ENCODE results near the gene SOX6.
"Not testable (repeated sequence)": the region's sequence is repeated elsewhere in the genome, so short reads cannot be mapped to it uniquely, and the experiment has no call there.

SOX6 gene

DNA sequence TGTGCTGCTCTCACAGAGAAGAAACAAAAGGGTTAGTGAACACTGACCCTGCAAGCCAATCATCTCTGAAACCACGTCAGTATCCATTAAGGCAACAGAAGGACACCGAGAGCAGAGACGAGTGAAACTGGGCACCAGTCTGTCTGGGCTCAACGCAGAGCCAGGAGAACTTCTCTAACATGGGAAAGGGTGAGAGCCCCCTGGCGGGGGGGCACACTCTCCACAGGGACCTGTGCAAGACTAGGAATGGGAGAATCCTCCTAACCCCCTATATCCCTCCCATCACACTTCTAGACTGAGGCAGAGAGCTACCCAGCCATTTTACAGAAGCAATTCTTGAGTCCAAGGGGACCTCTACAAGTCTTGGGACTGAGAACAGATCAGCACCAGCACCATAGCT is 285.8 kb downstream of the SOX6 start:
- H3K27me3 ChIP-seq = no peaks in the 10 kb centered on the region
- DNase-seq = no peak
- intact Hi-C loops (cut with DNase I; ENCODE audit: low total_unique reads) = no loop called here
- peaks cover 0 to 13% (median 0%) of the 10 kb centered on the region in 4 donors for H3K4me1 ChIP-seq
- TF ChIP-seq, protein P1, sequence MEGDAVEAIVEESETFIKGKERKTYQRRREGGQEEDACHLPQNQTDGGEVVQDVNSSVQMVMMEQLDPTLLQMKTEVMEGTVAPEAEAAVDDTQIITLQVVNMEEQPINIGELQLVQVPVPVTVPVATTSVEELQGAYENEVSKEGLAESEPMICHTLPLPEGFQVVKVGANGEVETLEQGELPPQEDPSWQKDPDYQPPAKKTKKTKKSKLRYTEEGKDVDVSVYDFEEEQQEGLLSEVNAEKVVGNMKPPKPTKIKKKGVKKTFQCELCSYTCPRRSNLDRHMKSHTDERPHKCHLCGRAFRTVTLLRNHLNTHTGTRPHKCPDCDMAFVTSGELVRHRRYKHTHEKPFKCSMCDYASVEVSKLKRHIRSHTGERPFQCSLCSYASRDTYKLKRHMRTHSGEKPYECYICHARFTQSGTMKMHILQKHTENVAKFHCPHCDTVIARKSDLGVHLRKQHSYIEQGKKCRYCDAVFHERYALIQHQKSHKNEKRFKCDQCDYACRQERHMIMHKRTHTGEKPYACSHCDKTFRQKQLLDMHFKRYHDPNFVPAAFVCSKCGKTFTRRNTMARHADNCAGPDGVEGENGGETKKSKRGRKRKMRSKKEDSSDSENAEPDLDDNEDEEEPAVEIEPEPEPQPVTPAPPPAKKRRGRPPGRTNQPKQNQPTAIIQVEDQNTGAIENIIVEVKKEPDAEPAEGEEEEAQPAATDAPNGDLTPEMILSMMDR (IDR thresholded peaks at IDR 0.05) = no peak
- no peaks in the 10 kb centered on the region for H3K36me3 ChIP-seq
- no peak overlapping the region for H3K27ac ChIP-seq
- H3K4me3 ChIP-seq = no peak overlapping the region
- H3K9me3 ChIP-seq = peaks cover 0 to 4% (median 0%) of the 10 kb centered on the region in 3 donors

DNA sequence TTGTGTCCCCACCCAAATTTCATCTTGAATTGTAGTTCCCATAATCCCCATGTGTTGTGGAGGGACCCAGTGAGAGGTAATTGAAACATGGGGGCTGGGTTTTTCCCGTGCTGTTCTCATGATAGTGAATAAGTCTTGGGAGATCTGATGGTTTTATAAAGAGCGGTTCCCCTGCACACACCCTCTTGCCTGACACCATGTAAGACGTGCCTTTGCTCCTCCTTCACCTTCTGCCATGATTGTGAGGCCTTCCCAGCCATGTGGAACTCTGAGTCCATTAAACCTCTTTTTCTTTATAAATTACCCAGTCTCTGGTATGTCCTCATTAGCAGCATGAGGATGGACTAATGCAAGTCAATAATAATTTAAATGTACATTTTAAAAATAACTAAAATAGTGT is 289.1 kb downstream of the SOX6 start:
- H3K9me3 ChIP-seq; intact Hi-C loops (cut with DNase I; ENCODE audit: low total_unique reads): not testable (repeated sequence)

DNA sequence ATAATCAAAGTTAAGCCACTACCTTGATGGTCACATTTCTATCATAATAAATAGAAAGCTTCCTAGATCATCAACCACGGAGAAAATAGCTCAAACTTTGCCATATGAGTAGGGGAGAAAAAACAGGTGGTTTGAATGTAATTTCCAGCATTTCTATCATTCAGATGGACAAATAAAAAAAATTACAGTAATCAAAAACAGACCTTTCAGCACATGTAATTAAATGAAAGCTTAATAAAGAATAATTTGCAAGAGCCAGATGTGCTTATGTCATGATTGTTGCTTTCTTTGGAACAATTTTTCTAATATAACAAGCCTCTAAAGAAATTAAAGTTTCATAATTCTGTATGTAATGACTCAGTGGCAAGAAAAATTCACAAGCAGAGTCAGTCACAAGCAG is 297.0 kb downstream of the SOX6 start:
- intact Hi-C loops (cut with DNase I; ENCODE audit: low total_unique reads) = no loop called here
- Histone ChIP-seq H3K36me3 (no peaks in the 10 kb centered on the region), H3K9me3 (no peaks in the 10 kb centered on the region), H3K27ac (no peak overlapping the region), H3K27me3 (no peaks in the 10 kb centered on the region), H3K4me3 (no peak overlapping the region), H3K4me1 (no peaks in the 10 kb centered on the region)
- DNase-seq = no peak
- TF ChIP-seq, protein P1 (IDR thresholded peaks at IDR 0.05) = no peak

More for the DNA sequence above, 289.1 kb downstream of the SOX6 start:
- DNase-seq, H3K36me3 ChIP-seq, H3K4me3 ChIP-seq, H3K27me3 ChIP-seq, H3K27ac ChIP-seq: not testable (repeated sequence)
- peaks cover 0 to 10% (median 0%) of the 10 kb centered on the region in 4 donors for H3K4me1 ChIP-seq

DNA sequence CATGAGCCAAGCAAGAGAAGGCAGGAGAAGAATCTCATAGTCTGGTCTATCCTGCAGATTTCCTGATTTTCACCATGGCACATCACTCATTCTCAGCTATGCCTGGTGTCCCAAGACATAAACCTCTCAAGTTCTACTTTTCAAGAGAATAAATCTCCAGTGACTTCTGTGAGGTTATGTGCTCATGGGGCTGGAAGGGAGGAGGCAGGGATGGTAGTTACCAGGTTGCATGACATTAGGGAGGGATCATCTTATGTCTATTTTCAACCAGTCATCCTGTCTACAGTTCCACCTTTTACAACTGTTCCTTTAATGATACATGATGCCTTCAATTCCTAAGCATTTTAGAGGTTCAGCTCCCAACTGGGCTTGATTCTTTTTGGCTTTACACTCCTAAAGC is 297.7 kb downstream of the SOX6 start:
- Histone ChIP-seq H3K4me3 (no peak overlapping the region), H3K27ac (no peak overlapping the region), H3K36me3 (no peaks in the 10 kb centered on the region), H3K4me1 (no peaks in the 10 kb centered on the region), H3K9me3 (no peaks in the 10 kb centered on the region), H3K27me3 (no peaks in the 10 kb centered on the region)
- DNase-seq = no peak
- TF ChIP-seq, protein P1 (IDR thresholded peaks at IDR 0.05) = no peak
- intact Hi-C loops (cut with DNase I; ENCODE audit: low total_unique reads) = no loop called here

DNA sequence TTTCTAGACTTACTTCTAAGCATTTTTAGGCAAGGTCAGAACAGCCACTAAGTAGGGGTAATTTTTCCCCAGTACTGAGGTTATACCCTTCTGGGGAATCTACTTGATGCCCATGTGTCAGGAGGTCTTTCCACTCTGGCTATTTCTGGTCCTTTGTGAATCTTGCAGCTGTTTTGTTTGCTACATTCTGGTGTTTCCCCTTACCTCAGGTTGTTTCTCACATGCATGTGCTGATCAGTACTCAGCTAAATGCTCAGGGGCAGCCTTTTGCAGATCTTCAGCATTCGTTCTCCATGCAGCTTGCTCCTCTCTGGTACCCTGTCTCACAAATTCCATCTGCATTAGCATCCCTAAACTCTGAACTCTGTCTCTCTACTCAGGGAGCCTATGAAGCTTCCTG is 303.6 kb downstream of the SOX6 start:
- H3K36me3 ChIP-seq = peaks cover 0 to 19% (median 4%) of the 10 kb centered on the region in 3 donors
- H3K9me3 ChIP-seq = peaks cover 0 to 3% (median 0%) of the 10 kb centered on the region in 3 donors
- intact Hi-C loops (cut with DNase I; ENCODE audit: low total_unique reads) = no loop called here
- H3K4me3 ChIP-seq = no peak overlapping the region
- no peak for DNase-seq
- H3K27me3 ChIP-seq = no peaks in the 10 kb centered on the region
- TF ChIP-seq, protein P1 (IDR thresholded peaks at IDR 0.05) = no peak
- no peak overlapping the region for H3K27ac ChIP-seq
- H3K4me1 ChIP-seq = no peaks in the 10 kb centered on the region

DNA sequence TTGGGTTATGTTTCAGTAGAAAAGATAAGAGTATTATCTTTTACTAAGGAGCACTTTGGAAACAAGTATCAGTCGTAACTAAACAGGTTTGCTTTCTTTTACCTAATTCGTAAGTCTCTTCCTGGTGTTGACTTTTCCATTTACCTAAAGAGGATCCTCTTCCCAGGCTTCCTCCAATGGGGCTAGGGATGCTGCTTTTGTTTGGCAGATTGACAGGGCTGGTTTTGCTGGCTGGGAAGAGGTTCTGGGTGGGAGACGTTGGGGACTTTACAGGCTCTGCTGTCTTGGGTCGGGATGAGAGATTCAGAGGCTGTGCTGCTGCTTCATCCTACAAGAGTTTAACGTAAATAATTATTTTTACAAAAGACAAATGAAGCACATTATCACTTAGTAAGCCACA is 306.7 kb downstream of the SOX6 start:
- H3K4me3 ChIP-seq = no peak overlapping the region
- intact Hi-C loops (cut with DNase I; ENCODE audit: low total_unique reads) = no loop called here
- H3K27me3 ChIP-seq = no peaks in the 10 kb centered on the region
- TF ChIP-seq, protein P1 (IDR thresholded peaks at IDR 0.05) = no peak
- H3K27ac ChIP-seq = no peak overlapping the region
- peaks cover 4 to 24% (median 9%) of the 10 kb centered on the region in 3 donors for H3K36me3 ChIP-seq
- DNase-seq = no peak
- H3K9me3 ChIP-seq = peaks cover 0 to 3% (median 0%) of the 10 kb centered on the region in 3 donors
- H3K4me1 ChIP-seq = no peaks in the 10 kb centered on the region

Data from tibial artery (tissue), 4 donors.